ENCODE measurements around the gene SELPLG. TPM values are rescaled to one million over a fixed set of nuclear protein-coding genes. Genes with fewer than 3 reads are reported as not detected.

The SELPLG gene
- total and polyA plus RNA-seq, 2 donors (not counting 1 experiment from before 2014, with no cell fraction given): 6.1 to 8.0 TPM

- no peak overlapping the region for H3K4me2 ChIP-seq (replicated peaks; ENCODE audit: low read depth, low read length, poor library complexity, severe bottlenecking)
- H3K4me1 Mint-ChIP-seq: no peaks in the 10 kb centered on the region
- H3K4me3 ChIP-seq (ENCODE audit: control extremely low read depth in 1 of 5, extremely low read depth in 1 of 5, insufficient read depth in 1 of 5, low read depth in 2 of 5, low read length in 4 of 5): no peak overlapping the region
- H3K27ac Mint-ChIP-seq: peak overlapping the region; percentile 29
- TF ChIP-seq EZH2 (IDR thresholded peaks at IDR 0.05; ENCODE audit: borderline replicate concordance, insufficient read depth, low read depth, low read length, poor library complexity, severe bottlenecking) (no peak), CTCF (IDR thresholded peaks at IDR 0.05) (no peak)
- no peaks in the 10 kb centered on the region for H3K36me3 ChIP-seq (replicated peaks in 1 of 2; ENCODE audit: control extremely low read depth in 1 of 2, control insufficient read depth in 1 of 2, extremely low read depth in 1 of 2, insufficient read depth in 2 of 2, low read length in 1 of 2)
- no peaks in the 10 kb centered on the region for H3K79me2 ChIP-seq (ENCODE audit: control insufficient read depth, insufficient read depth, low read length)
- H3K4me3 Mint-ChIP-seq: no peak overlapping the region
- intact Hi-C loops (cut with micrococcal nuclease): no loop called here
- H3K27me3 ChIP-seq (replicated peaks in 1 of 4; ENCODE audit: control extremely low read depth in 1 of 4, control insufficient read depth in 3 of 4, insufficient read depth in 4 of 4, low read length in 3 of 4): peaks cover 0 to 8% (median 1%) of the 10 kb centered on the region in 4 experiments
- ATAC-seq (ENCODE audit: low read depth) (no peak), DNase-seq (no peak)
- H2AFZ ChIP-seq (ENCODE audit: insufficient read depth, low read depth, low read length, poor library complexity, severe bottlenecking): no peak overlapping the region
- no peaks in the 10 kb centered on the region for H3K9me3 Mint-ChIP-seq (ENCODE audit: insufficient read depth)
- H3K9ac ChIP-seq (ENCODE audit: low read length): no peak overlapping the region
- ChIA-PET POLR2A (no interaction called here), CTCF (interaction anchor here (1.0 to 2.7 kb wide), 2 partner anchors 13 to 24 kb away, joined by 3 to 13 read pairs; no protein-coding TSS in a partner anchor)
- peaks cover 0 to under 1% (median 0%) of the 10 kb centered on the region in 3 donors for H3K9me3 ChIP-seq (ENCODE audit: control extremely low read depth in 1 of 3, control insufficient read depth in 2 of 3, insufficient read depth in 1 of 3, low read length in 2 of 3)
- H4K20me1 ChIP-seq (ENCODE audit: control insufficient read depth, insufficient read depth, low read length, poor library complexity, severe bottlenecking): no peaks in the 10 kb centered on the region
- WGBS (ENCODE audit: insufficient coverage): 78% methylated on average over 14 of the region's 14 CpGs
- peaks cover 4% of the 10 kb centered on the region for H3K27me3 Mint-ChIP-seq
- no peak overlapping the region for H3K27ac ChIP-seq (ENCODE audit: low read length in 2 of 2)
- H3K4me1 ChIP-seq (ENCODE audit: control insufficient read depth in 2 of 2, insufficient read depth in 2 of 2, low read length in 2 of 2): peaks cover 0 to under 1% of the 10 kb centered on the region in 2 donors
Measured at GRCh38 chr12:108604208-108604941, 29.3 kb downstream of the SELPLG start.

- no peak overlapping the region for H2AFZ ChIP-seq (ENCODE audit: insufficient read depth, low read depth, low read length, poor library complexity, severe bottlenecking)
- H3K4me1 Mint-ChIP-seq: no peaks in the 10 kb centered on the region
- ChIA-PET CTCF (interaction anchor here (2.7 kb wide), 1 partner anchor 13 kb away, joined by 13 read pairs; no protein-coding TSS in a partner anchor), POLR2A (no interaction called here)
- H3K27me3 Mint-ChIP-seq: peaks cover 4% of the 10 kb centered on the region
- H3K36me3 ChIP-seq (replicated peaks in 1 of 2; ENCODE audit: control extremely low read depth in 1 of 2, control insufficient read depth in 1 of 2, extremely low read depth in 1 of 2, insufficient read depth in 2 of 2, low read length in 1 of 2): no peaks in the 10 kb centered on the region
- H3K27ac Mint-ChIP-seq: peak overlapping the region; percentile 29
- no peak for DNase-seq
- H4K20me1 ChIP-seq (ENCODE audit: control insufficient read depth, insufficient read depth, low read length, poor library complexity, severe bottlenecking): no peaks in the 10 kb centered on the region
- intact Hi-C loops (cut with micrococcal nuclease): no loop called here
- H3K4me3 Mint-ChIP-seq: no peak overlapping the region
- no peaks in the 10 kb centered on the region for H3K4me1 ChIP-seq (ENCODE audit: control insufficient read depth in 2 of 2, insufficient read depth in 2 of 2, low read length in 2 of 2)
- WGBS (ENCODE audit: insufficient coverage): 97% methylated on average over 4 of the region's 4 CpGs
- H3K27me3 ChIP-seq (replicated peaks in 1 of 4; ENCODE audit: control extremely low read depth in 1 of 4, control insufficient read depth in 3 of 4, insufficient read depth in 4 of 4, low read length in 3 of 4): peaks cover 0 to 4% (median under 1%) of the 10 kb centered on the region in 4 experiments
- TF ChIP-seq CTCF (IDR thresholded peaks at IDR 0.05) (no peak), EZH2 (IDR thresholded peaks at IDR 0.05; ENCODE audit: borderline replicate concordance, insufficient read depth, low read depth, low read length, poor library complexity, severe bottlenecking) (no peak)
- H3K4me2 ChIP-seq (replicated peaks; ENCODE audit: low read depth, low read length, poor library complexity, severe bottlenecking): no peak overlapping the region
- H3K9me3 ChIP-seq (ENCODE audit: control extremely low read depth in 1 of 3, control insufficient read depth in 2 of 3, insufficient read depth in 1 of 3, low read length in 2 of 3): no peaks in the 10 kb centered on the region
- ATAC-seq (ENCODE audit: low read depth): no peak
- H3K9me3 Mint-ChIP-seq (ENCODE audit: insufficient read depth): no peaks in the 10 kb centered on the region
- no peaks in the 10 kb centered on the region for H3K79me2 ChIP-seq (ENCODE audit: control insufficient read depth, insufficient read depth, low read length)
- H3K4me3 ChIP-seq (ENCODE audit: control extremely low read depth in 1 of 5, extremely low read depth in 1 of 5, insufficient read depth in 1 of 5, low read depth in 2 of 5, low read length in 4 of 5): no peak overlapping the region
- H3K9ac ChIP-seq (ENCODE audit: low read length): no peak overlapping the region
- no peak overlapping the region for H3K27ac ChIP-seq (ENCODE audit: low read length in 2 of 2)
Measured at GRCh38 chr12:108603743-108604142, 30.0 kb downstream of the SELPLG start.
